SK-N-SH treated with all-trans-retinoic acid at 6 μM for 48 hours (cell line): ENCODE measurements around the gene CAMSAP2.

Source experiments
- CREB5 ChIP-seq: fragments of 250-450 bp; sonication (Bioruptor Pico); IDR thresholded peaks from 2 replicates; pipeline ENCODE4 v1.5.1; 2020; ENCODE audit warnings: low read depth, mild to moderate bottlenecking, moderate library complexity
- GLIS3 ChIP-seq: fragments of 250-450 bp; sonication (Bioruptor Pico); IDR thresholded peaks from 2 replicates; pipeline ENCODE4 v1.5.0; 2020; ENCODE audit warnings: mild to moderate bottlenecking, moderate library complexity
- RARB ChIP-seq: fragments of 250-450 bp; sonication (Bioruptor Pico); IDR thresholded peaks from 2 replicates; pipeline ENCODE4 v1.8.0; 2021; ENCODE audit warnings: mild to moderate bottlenecking, moderate library complexity
- TCF4 ChIP-seq: fragments of 250-450 bp; sonication (Bioruptor Pico); IDR thresholded peaks from 2 replicates; pipeline ENCODE4 v1.8.0; 2021; ENCODE audit warnings: mild to moderate bottlenecking, moderate library complexity, borderline replicate concordance
- TOX ChIP-seq: fragments of 250-450 bp; sonication (Bioruptor Pico); IDR thresholded peaks from 2 replicates; pipeline ENCODE4 v1.8.0; 2021; ENCODE audit warnings: mild to moderate bottlenecking, moderate library complexity, borderline replicate concordance
- ZC3H10 ChIP-seq: fragments of 250-450 bp; sonication (Bioruptor Pico); IDR thresholded peaks from 2 replicates; pipeline ENCODE4 v1.5.1; 2021; ENCODE audit warnings: mild to moderate bottlenecking, moderate library complexity
- ZNF70 ChIP-seq: fragments of 450-650 bp; formaldehyde crosslinking; IDR thresholded peaks from 2 replicates; pipeline ENCODE4 v1.5.0; 2020; ENCODE audit warnings: mild to moderate bottlenecking, moderate library complexity

- TF ChIP-seq ZNF70 (no peak), ZC3H10 (no peak), CREB5 (CRISPR knock-in tag) (no peak), RARB (CRISPR knock-in tag) (no peak), GLIS3 (CRISPR knock-in tag) (no peak), TOX (CRISPR knock-in tag) (no peak), TCF4 (no peak)
Measured at GRCh38 chr1:200850554-200850953, 111.9 kb downstream of the CAMSAP2 start.
